HepG2 (cell line): Measurements from ENCODE around the gene LRP1-AS. TPM values are rescaled to one million over a fixed set of nuclear protein-coding genes. Genes with fewer than 3 reads are reported as not detected.

Experiments used
- CBFB ChIP-seq: sonication (generic); formaldehyde crosslinking; IDR thresholded peaks from 2 replicates; pipeline ENCODE4 v1.4.0; 2020; ENCODE audit warnings: missing genetic modification reagents
- CEBPG ChIP-seq: IDR thresholded peaks from 2 replicates; pipeline ENCODE4 v1.6.1; 2016
- E2F2 ChIP-seq: sonication (generic); formaldehyde crosslinking; IDR thresholded peaks from 2 replicates; pipeline ENCODE4 v1.4.0; 2020; ENCODE audit warnings: missing genetic modification reagents, borderline replicate concordance
- FOXK1 ChIP-seq: sonication (generic); formaldehyde crosslinking; IDR thresholded peaks from 2 replicates; pipeline ENCODE4 v1.4.0; 2020; ENCODE audit warnings: low read depth, missing genetic modification reagents, borderline replicate concordance
- FOXP4 ChIP-seq: sonication (generic); formaldehyde crosslinking; IDR thresholded peaks from 2 replicates; pipeline ENCODE4 v1.4.0; 2020; ENCODE audit warnings: missing genetic modification reagents
- HOXD1 ChIP-seq: sonication (generic); formaldehyde crosslinking; IDR thresholded peaks from 2 replicates; pipeline ENCODE4 v1.5.0; 2020; ENCODE audit warnings: missing genetic modification reagents
- JUN ChIP-seq: sonication (generic); formaldehyde crosslinking; IDR thresholded peaks from 2 replicates; pipeline ENCODE4 v1.4.0; 2020; ENCODE audit warnings: mild to moderate bottlenecking, missing genetic modification reagents
- NAIF1 ChIP-seq: sonication (generic); formaldehyde crosslinking; IDR thresholded peaks from 2 replicates; pipeline ENCODE4 v1.5.0; 2020; ENCODE audit warnings: mild to moderate bottlenecking, missing genetic modification reagents, borderline replicate concordance
- NCOA2 ChIP-seq: sonication (generic); formaldehyde crosslinking; IDR thresholded peaks from 2 replicates; pipeline ENCODE4 v1.8.0; 2022; ENCODE audit warnings: inconsistent platforms
- NFIC ChIP-seq: IDR thresholded peaks from 2 replicates; pipeline ENCODE4 v1.6.1; 2012; ENCODE audit warnings: mild to moderate bottlenecking, low read length, inconsistent platforms
- NR2F2 ChIP-seq: IDR thresholded peaks from 2 replicates; pipeline ENCODE4 v1.6.1; 2012; ENCODE audit warnings: low read depth, inconsistent platforms, borderline replicate concordance
- PBX3 ChIP-seq: sonication (generic); formaldehyde crosslinking; IDR thresholded peaks from 2 replicates; pipeline ENCODE4 v1.8.1; 2023; ENCODE audit warnings: missing genetic modification reagents, inconsistent platforms, borderline replicate concordance
- PHF8 ChIP-seq: sonication (generic); formaldehyde crosslinking; IDR thresholded peaks from 2 replicates; pipeline ENCODE4 v1.5.0; 2020; ENCODE audit warnings: missing genetic modification reagents
- TSC22D2 ChIP-seq: sonication (generic); formaldehyde crosslinking; IDR thresholded peaks from 2 replicates; pipeline ENCODE4 v1.5.1; 2020; ENCODE audit warnings: missing genetic modification reagents, mild to moderate bottlenecking, borderline replicate concordance
- ZHX1 ChIP-seq: sonication (generic); formaldehyde crosslinking; IDR thresholded peaks from 2 replicates; pipeline ENCODE4 v1.8.1; 2022; ENCODE audit warnings: low read depth, mild to moderate bottlenecking, missing genetic modification reagents
- ZMAT5 ChIP-seq: sonication (generic); formaldehyde crosslinking; IDR thresholded peaks from 2 replicates; pipeline ENCODE4 v1.5.0; 2020; ENCODE audit warnings: mild to moderate bottlenecking, low read depth, missing genetic modification reagents, borderline replicate concordance
- ZMYM2 ChIP-seq: sonication (generic); formaldehyde crosslinking; IDR thresholded peaks from 2 replicates; pipeline ENCODE4 v1.8.0; 2022; ENCODE audit warnings: mild to moderate bottlenecking, missing genetic modification reagents
- ZNF430 ChIP-seq: sonication (generic); formaldehyde crosslinking; IDR thresholded peaks from 2 replicates; pipeline ENCODE4 v1.9.0; 2021; ENCODE audit warnings: mild to moderate bottlenecking, missing genetic modification reagents
- ZNF530 ChIP-seq: sonication (generic); formaldehyde crosslinking; IDR thresholded peaks from 2 replicates; pipeline ENCODE4 v1.5.0; 2020; ENCODE audit warnings: low read depth, mild to moderate bottlenecking, missing genetic modification reagents
- ZNF563 ChIP-seq: sonication (generic); formaldehyde crosslinking; IDR thresholded peaks from 2 replicates; pipeline ENCODE4 v1.8.0; 2022; ENCODE audit warnings: mild to moderate bottlenecking, moderate library complexity, missing genetic modification reagents
- ZNF564 ChIP-seq: sonication (generic); formaldehyde crosslinking; IDR thresholded peaks from 2 replicates; pipeline ENCODE4 v1.8.1; 2023; ENCODE audit warnings: mild to moderate bottlenecking, missing genetic modification reagents
- ZNF891 ChIP-seq: sonication (generic); formaldehyde crosslinking; IDR thresholded peaks from 2 replicates; pipeline ENCODE4 v1.5.0; 2020; ENCODE audit warnings: mild to moderate bottlenecking, missing genetic modification reagents
- polyA plus RNA-seq, 8 experiments: library from polyadenylated mRNA; depleted of rRNA in 3 of 8; stranded (reverse) in 7 of 8; unstranded in 1 of 8; fragments of >200 nt; fragmentation: Illumina TruSeq in 4 of 8; extraction: Trizol in 4 of 8; gene quantifications; 2 replicates each; pipeline versions ENCODE4 v1.2.1 to v1.2.3, GENCODE V29; 2011 to 2016; ENCODE audit warnings: low read depth in 4 of 8, missing spikeins in 1 of 8, mixed read lengths in 1 of 8; ENCODE audit not compliant: insufficient read depth in 1 of 8
- total RNA-seq, 5 experiments: library from RNA; depleted of rRNA; stranded (reverse); fragments of >200 nt; fragmentation: Illumina TruSeq; extraction: Trizol; gene quantifications; 2 replicates each; pipeline ENCODE4 v1.2.3, GENCODE V29; 2016; ENCODE audit warnings: low read depth in 1 of 5

Gene LRP1-AS
- total and polyA plus RNA-seq, 2 of the 13 experiments (the other 11 are each of a cell fraction or from before 2014, with no cell fraction given) = 0.20 TPM; not detected in 1

GRCh38 chr12:57124261-57124877, 23.1 kb downstream of the LRP1-AS start (continued):
- TF ChIP-seq ZHX1 (CRISPR knock-in tag) (no peak), NR2F2 (0 out of 2 replicates have a peak, but pooled peaks have one; percentile 29), PHF8 (CRISPR knock-in tag) (no peak), ZMAT5 (CRISPR knock-in tag) (no peak), HOXD1 (no peak), JUN (CRISPR knock-in tag) (no peak), ZNF891 (CRISPR knock-in tag) (no peak), FOXK1 (CRISPR knock-in tag) (no peak), ZMYM2 (CRISPR knock-in tag) (no peak), ZNF530 (CRISPR knock-in tag) (no peak), ZNF564 (CRISPR knock-in tag) (no peak), CBFB (CRISPR knock-in tag) (no peak), NCOA2 (no peak), PBX3 (CRISPR knock-in tag) (no peak), NAIF1 (CRISPR knock-in tag) (no peak), E2F2 (CRISPR knock-in tag) (no peak), CEBPG (CRISPR knock-in tag) (no peak), ZNF430 (CRISPR knock-in tag) (no peak), FOXP4 (no peak), TSC22D2 (CRISPR knock-in tag) (no peak), ZNF563 (CRISPR knock-in tag) (no peak), NFIC (no peak)
